ENCODE measurements around the gene RGS6.

GRCh38 chr14:72608391-72609204 is 676.4 kb downstream of the RGS6 start:
- no peak for TF ChIP-seq CTCF (conservative IDR thresholded peaks at IDR 0.05; ENCODE audit: low read length)
- no peak for TF ChIP-seq EZH2phosphoT487 (IDR thresholded peaks at IDR 0.05; ENCODE audit: borderline replicate concordance, low read depth, low read length)

Measured in OCI-LY7 (cell line).